NT2/D1 (cell line): ENCODE results near the gene CREB5.

Experiments used
- SUZ12 ChIP-seq: IDR thresholded peaks from 2 replicates; pipeline ENCODE4 v1.6.1; 2011; ENCODE audit not compliant: insufficient read length, insufficient read depth; ENCODE audit errors: extremely low read depth
- YY1 ChIP-seq: IDR thresholded peaks from 2 replicates; pipeline ENCODE4 v1.6.1; 2011; ENCODE audit not compliant: insufficient read length, insufficient read depth
- ZNF274 ChIP-seq: IDR thresholded peaks from 2 replicates; pipeline ENCODE4 v1.6.1; 2011; ENCODE audit warnings: mild to moderate bottlenecking, low read depth, low read length

- no peak for TF ChIP-seq SUZ12
- TF ChIP-seq ZNF274: no peak
- no peak for TF ChIP-seq YY1
Observed at GRCh38 chr7:28711114-28711513, 298.8 kb downstream of the CREB5 start.
